D721Med (cell line): ENCODE measurements around the gene DIS3L2.
"Not testable (repeated sequence)": the region's sequence is repeated elsewhere in the genome, so short reads cannot be mapped to it uniquely, and the experiment has no call there.

ENCODE experiments used
- DNase-seq: peaks from one replicate; pipeline ENCODE4 v3.0.0; 2011; ENCODE audit warnings: low spot score; ENCODE audit not compliant: insufficient read length
- FAIRE-seq: peaks from 2 replicates; lab custom pipeline; 2011; peaks lifted over from hg19 to GRCh38; lab: Jason Lieb, UNC
- CTCF ChIP-seq: IDR thresholded peaks from 2 replicates; pipeline ENCODE4 v1.5.1; 2012; ENCODE audit warnings: mild to moderate bottlenecking, control low read depth; ENCODE audit not compliant: insufficient read depth; ENCODE audit errors: missing control alignments

The DIS3L2 gene

GRCh38 chr2:232369126-232369951, 407.8 kb downstream of the DIS3L2 start:
- no peak for FAIRE-seq
- TF ChIP-seq CTCF = no peak
- DNase-seq = no peak

GRCh38 chr2:232370007-232370406, 408.5 kb downstream of the DIS3L2 start:
- FAIRE-seq = not testable (repeated sequence)

GRCh38 chr2:232372231-232373208, 411.0 kb downstream of the DIS3L2 start:
- DNase-seq (no peak), FAIRE-seq (no peak)
- no peak for TF ChIP-seq CTCF

More at GRCh38 chr2:232370007-232370406, 408.5 kb downstream of the DIS3L2 start:
- not testable (repeated sequence) for DNase-seq

GRCh38 chr2:232374356-232374755, 412.8 kb downstream of the DIS3L2 start:
- TF ChIP-seq CTCF = no peak
- DNase-seq (no peak), FAIRE-seq (no peak)

GRCh38 chr2:232375164-232375563, 413.7 kb downstream of the DIS3L2 start:
- DNase-seq = no peak
- no peak for FAIRE-seq
- no peak for TF ChIP-seq CTCF

GRCh38 chr2:232376260-232376659, 414.7 kb downstream of the DIS3L2 start:
- FAIRE-seq = no peak
- no peak for DNase-seq
- TF ChIP-seq CTCF = no peak

- no peak for TF ChIP-seq CTCF
- FAIRE-seq = no peak
Observed at GRCh38 chr2:232376713-232377112, 415.2 kb downstream of the DIS3L2 start.

More at GRCh38 chr2:232376713-232377112, 415.2 kb downstream of the DIS3L2 start:
- DNase-seq = no peak
